ENCODE measurements around the gene CALCOCO2.

DNA sequence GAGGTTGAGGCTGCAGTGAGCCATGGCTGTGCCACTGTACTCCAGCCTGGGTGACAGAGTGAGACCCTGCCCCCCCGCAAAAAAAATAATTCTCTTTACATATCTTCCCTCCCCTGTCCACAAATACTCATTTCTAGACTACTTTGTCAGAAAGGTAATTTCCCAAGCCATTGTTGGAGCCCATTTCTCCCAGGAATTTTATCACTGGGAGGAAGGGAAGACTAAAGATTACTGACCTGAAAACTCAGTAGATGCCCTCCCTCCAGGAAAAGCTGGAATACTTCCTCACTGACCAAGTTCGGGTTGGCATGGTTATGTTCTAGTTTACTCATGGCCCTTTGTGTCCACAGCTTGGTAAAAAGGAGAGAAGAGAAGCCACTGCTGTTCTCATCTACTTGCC, 4.1 kb downstream of the CALCOCO2 start:
- no peak for TF ChIP-seq POLR2A (IDR thresholded peaks at IDR 0.05)
- TF ChIP-seq, protein P1, sequence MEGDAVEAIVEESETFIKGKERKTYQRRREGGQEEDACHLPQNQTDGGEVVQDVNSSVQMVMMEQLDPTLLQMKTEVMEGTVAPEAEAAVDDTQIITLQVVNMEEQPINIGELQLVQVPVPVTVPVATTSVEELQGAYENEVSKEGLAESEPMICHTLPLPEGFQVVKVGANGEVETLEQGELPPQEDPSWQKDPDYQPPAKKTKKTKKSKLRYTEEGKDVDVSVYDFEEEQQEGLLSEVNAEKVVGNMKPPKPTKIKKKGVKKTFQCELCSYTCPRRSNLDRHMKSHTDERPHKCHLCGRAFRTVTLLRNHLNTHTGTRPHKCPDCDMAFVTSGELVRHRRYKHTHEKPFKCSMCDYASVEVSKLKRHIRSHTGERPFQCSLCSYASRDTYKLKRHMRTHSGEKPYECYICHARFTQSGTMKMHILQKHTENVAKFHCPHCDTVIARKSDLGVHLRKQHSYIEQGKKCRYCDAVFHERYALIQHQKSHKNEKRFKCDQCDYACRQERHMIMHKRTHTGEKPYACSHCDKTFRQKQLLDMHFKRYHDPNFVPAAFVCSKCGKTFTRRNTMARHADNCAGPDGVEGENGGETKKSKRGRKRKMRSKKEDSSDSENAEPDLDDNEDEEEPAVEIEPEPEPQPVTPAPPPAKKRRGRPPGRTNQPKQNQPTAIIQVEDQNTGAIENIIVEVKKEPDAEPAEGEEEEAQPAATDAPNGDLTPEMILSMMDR (IDR thresholded peaks at IDR 0.05) = no peak
